HG03039 (cell line): ENCODE data around the gene VTCN1.
"Not testable (repeated sequence)": the region's sequence is repeated elsewhere in the genome, so short reads cannot be mapped to it uniquely, and the experiment has no call there.

Source experiments
- ATAC-seq: cut with Tn5 transposase; IDR thresholded peaks from one replicate; pipeline ENCODE4 v1.9.1; 2021; ENCODE audit warnings: mild to moderate bottlenecking, moderate library complexity; ENCODE audit not compliant: unreplicated experiment

The VTCN1 gene

DNA sequence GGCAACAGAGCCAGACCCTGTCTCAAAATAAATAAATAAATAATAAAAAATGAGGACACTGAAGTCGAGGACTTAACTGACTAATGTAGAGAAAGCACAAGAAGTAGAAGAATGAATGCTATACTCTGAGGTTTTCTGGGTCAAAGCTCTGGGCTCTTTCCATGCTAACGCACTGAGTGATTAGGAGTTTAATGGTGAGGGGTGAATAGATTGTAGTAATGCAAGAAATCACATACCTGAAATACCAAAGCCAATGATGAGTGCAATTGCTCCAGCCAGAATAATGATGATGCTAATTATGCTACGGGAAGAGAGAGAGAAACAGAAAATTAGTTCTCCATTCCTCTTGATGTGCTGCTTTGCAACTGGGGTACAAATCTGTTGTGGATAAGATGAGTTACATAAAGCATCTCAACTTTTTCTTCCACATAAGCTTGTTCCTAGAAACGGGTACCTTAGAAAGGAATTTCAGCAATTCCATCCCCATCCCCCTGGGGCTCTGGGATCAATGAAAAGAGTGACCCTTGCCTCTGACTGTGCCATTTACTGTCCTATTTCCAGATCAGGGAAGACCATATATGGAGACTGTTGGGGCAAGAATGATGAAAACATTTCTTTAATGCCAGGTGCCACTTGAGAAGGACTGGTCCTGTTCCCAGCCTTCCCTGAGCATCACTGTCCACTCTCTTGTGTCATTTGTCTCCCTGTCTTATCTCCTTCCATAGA is 40.7 kb downstream of the VTCN1 start:
- ATAC-seq, result no peak

DNA sequence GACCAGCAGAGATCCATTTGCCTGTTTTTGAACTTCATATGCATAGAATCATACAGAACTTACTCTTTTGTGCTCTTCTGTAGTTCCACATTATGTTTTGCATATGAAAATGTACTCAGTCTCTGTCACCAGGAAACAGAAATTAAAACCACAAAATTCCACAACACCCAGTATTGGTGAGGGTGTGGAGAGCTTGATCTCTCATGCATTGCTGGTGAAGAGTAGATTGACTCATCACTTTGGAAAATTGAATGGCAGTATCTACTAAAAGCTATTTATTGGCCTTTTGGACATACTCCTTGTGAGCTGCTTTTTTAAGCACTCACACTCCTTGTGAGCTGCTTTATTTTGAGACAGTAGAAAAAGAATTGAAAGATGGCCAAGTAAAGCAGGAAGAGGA is 43.3 kb downstream of the VTCN1 start:
- ATAC-seq, result no peak

DNA sequence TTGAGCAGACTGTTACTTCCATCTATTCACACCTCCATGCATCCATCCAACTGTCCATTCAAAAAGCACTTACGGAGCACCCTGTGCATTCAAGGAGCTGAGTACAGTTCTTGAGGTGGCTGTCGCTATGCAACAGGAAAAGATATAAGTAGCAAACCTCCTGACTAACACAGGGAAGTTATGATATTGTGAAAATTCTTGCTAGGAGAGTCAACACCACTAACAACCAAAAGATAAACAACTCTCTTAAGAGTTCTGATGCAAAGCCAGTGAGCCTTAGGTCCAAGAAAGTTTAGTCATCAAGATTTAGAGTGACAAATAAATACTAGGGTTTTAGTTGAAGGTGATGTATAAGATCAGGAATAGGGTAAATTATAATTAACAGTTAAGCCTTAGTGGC is 44.7 kb downstream of the VTCN1 start:
- ATAC-seq, result no peak

DNA sequence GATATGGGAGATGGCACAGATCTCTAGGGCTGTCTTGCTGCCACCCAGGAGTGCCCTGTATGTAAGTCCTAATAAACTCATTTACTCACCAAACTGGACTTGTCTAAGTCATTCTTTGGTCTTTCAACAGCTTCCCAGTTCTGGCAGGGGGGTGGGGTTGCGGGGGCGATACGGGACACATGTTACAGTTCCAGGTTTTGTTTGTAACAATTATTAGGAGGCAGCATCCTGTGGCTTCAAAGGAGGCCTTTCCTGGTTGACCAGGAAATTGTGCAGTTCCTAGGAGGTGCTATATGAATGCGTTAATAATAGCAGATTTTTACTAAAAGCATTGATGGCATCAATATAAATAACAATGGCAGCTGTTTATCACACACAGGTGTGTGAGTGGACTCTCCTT is 46.5 kb downstream of the VTCN1 start:
- no peak for ATAC-seq

DNA sequence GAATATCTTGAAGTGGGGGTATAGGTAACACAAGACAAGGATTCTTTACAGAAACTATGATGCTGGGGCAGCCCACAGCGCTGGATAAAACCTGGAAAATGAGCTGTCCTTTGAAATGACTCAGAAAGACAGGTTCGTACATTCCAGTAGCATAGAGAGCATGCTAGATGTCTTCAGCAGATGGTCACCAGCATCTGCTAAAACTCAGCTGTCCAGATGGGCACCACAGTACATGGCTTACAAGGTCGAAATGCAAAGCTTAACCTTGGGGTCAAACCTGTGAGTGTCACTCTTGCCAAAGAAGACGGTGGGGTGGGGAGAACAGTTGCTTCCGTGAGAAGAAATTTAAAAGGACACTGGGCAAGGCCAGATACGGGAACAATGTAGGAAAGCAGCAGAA is 47.9 kb downstream of the VTCN1 start:
- no peak for ATAC-seq

DNA sequence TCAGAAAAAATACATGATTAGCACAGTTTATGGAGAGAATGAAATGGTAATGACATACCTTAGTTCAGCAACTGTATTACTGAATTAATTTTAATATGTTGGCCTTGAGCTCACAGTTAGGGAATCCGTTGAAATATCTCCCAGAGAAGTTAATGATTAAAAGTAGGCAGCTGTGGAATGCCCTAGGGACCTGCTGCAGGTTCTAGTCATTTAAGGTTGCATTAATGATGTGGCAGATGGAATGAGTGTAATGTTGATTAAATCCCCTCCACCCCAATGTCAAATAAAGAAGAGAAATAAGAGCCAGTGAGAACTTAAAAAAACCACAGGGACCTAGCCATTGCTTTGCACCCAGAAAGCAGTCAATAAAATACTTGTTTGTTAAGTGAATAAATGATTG is 48.8 kb downstream of the VTCN1 start:
- ATAC-seq, result no peak

DNA sequence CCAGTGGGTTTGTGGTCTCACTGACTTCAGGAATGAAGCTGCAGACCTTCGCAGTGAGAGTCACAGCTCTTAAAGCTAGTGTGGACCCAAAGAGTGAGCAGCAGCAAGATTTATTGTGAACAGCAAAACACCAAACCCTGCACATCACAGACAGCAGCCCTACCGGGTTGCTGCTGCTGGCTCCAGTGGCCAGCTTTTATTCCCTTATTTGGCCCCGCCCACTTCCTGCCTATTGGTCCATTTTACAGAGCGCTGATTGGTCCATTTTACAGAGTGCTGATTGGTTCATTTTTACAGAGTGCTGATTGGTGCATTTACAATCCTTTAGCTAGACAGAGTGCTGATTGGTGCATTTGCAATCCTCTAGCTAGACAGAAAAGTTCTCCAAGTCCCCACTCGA is 59.4 kb downstream of the VTCN1 start:
- ATAC-seq, result not testable (repeated sequence)

DNA sequence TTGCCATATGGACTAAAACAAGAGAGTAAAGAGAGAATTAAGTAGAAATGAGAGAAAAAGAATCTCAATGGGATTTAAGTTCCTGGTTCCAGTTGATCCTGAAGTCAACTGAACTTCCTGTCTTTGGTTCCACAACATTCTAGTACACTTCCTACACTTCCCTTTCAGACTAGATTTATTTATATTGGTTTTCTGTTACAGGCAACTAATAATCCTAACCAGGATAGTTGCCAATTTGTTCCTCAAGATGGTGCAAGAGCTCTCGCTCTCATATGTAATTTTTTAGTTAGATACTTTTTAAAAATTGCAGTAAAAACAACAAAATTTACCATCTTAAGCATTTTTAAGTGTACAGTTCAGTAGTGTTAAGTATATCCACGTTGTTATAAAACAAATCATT is 60.4 kb downstream of the VTCN1 start:
- ATAC-seq, result no peak

DNA sequence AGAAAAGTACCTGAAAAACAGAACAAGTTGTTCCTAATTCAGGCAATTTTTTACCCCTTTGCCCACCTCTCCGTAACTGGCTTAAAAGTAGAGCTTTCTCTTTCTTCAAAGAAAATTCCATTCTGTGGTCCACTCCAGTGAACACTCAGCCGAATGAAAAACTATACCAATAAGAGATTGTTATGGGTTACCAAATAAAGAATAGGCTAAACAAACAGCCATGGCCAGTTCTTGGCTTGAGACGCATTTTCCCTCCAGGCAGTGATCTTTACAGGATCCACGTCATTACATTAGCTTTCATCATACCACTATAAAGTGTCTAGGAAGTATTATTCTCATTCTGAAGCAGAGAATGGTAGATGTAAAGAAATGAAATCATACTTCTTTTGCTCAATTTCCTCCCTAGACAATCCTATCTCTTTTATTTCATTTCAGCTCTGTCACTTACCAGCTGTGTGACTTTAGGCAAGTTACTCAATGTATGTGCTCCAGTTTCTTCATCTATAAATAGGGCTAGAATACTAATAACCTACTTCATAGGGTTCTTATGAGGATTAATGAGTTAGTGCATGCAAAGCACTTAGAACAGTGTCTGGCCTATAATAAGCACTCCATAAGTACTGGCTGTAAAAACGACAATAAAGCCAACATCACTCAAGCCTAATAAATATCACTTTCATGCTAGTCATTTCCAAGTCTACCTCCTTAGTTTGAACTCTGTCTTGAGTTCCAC is 62.7 kb downstream of the VTCN1 start:
- no peak for ATAC-seq

DNA sequence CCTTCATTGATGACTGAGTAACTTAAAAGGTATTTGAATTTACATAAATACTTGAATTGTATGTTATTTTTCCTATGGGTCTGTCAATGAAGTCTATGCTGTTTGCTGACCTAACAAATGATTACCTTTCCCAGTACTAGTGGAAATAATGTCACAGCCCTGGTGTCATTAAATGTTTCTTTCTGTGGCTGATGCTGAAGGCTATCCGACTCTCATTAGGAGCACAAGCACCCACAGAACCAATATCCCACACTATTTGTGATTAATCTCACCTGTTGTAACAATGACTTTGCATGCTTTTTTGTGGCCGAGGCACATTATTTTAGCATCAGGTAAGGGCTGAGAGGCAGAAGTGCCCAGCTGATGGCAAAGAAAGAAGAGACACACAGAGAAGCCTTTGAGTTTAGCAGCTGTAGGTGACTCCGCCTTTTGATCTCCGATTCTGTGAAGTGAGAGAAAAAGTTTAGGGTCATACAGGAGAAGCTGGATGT is 63.3 kb downstream of the VTCN1 start:
- ATAC-seq, result no peak

DNA sequence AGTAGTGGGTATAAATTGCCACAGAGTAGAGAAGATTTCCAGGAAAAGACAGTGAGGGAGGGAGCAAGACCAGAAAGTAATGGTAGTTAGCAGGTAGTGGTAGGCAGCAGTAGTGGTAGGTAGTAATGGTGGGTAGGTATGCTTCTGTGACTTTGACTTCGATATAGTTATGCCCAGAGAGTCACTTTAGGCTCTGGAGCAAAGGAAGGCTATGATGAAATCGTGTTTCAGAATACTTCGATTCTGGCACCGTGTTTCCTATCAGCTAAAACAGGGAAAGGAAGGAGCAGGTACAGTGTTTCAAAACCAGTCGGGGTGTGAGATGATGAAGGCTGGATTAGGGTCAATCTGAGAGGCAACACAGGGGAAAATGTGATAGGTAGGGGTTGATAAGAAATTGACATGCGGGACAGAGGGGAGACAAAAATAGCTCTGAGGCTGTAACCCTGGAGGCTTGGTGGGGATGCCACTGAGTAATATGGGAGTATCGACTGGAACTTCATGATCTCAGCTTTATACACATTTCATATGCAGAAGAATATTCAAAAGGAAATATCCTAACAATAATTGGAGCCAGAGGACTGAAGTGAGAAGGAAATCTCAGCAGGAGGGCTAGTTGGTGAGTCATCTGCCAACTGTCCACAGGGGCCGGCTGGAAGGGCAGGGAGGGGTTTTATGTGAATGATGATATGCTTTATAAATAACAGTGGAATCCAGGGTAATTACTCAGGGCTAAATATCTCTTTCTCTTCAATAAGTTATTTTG is 64.0 kb downstream of the VTCN1 start:
- ATAC-seq, result no peak

DNA sequence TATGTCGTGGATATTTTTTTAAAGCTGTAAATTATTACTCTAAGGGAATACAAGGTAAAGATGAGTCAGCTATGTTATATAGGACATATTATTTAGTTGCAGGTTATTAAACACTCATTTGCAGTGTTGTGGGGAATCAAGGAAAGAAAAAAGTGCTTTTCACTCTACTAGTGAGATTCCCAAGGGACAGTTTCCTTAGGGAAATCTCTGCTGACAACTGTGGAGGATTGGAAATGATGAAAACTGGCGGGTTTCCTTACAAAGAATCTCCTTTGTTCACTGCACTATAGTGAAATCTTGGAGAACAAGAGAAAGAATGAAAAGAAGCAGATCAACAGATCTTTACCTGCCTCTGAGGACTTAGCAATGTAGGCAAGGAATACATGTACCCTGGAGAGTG is 64.7 kb downstream of the VTCN1 start:
- no peak for ATAC-seq

DNA sequence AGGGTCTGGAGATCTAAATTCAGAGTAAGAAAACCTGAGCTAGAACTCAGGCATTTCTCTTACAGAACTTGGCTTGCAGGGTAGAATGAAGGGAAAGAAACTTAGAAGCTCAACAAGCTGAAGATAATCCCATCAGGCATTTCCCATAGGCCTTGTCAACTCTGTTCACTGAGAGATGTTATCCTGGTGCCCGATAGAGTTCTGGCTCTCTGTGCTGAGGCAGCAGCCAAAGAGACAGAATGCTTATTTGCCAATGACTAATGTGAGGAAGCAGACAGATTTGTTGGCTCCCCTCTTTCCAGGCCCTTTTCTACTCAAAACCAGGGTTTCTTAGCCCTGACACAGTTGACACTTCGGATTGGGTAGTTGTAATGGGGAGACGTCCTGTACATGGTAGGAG is 66.9 kb downstream of the VTCN1 start:
- ATAC-seq, result no peak

DNA sequence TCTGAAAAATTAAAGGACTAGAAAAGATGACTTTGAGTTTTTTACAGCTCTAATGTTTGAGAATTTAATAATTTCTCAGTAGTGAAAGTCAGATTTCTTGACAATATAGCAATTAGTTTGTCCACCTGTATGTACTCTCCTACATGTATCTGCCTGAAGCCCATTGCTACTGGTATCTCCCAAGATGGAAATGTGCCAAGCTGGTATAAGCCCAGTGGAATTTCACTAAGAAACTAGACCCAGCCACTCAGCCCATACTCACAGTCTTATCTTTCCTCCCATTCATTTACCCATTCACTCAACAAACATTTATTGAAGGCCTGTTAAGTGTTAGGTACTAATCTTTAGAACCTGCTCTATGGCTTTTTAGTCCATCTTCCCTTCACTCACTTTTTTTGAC is 67.6 kb downstream of the VTCN1 start:
- ATAC-seq, result no peak

DNA sequence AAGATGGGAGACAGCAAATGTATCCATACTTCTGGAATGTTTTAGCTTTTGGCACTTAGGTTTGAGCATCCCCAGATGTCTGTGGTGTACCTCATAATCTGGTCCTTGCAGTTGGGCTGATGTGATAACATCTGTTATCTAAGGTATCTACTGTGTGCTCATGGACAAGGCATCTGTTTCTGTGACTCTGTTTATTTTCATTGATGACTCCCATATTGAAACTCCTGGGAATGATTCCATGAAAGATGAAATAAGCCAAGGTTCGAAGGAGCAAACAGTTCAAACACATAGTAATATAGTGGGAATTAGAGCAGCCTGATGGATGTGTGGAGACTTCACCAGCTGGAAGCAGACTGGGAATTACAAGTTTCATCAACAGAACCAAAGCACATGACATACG is 68.5 kb downstream of the VTCN1 start:
- no peak for ATAC-seq

DNA sequence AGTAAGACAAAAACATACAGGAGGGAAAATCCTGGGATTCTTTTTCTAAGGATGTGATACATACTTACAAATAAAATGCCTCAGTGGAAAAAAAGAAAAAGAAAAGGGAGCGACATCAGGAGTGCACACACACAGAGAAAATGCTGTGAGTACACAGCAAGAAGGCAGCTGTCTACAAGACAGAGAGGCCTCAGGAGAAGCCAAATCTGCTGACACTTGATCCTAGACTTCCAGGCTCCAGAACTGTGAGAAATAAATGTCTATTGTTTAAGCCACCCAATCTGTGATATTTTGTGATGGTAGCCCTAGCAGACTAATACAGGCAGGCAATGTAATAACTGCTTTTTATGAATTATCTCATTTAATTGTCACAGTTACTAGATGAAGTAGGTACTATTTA is 72.2 kb downstream of the VTCN1 start:
- no peak for ATAC-seq

DNA sequence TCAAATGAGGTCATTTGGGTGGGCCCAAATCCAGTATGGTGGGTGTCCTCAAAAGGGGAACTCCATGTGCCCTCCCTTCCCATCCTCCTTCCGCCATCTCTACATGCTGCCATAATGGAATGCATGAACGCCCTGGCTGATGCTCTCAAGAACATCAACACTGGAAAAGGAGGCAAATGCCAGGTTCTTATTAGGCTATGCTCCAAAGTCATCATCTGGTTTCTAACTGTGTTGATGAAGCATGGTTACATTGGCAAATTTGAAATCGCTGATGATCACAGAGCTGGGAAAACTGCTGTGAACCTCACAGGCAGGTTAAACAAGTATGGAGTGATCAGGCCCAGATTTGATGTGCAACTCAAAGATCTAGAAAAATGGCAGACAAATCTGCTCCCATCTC is 72.6 kb downstream of the VTCN1 start:
- ATAC-seq, result no peak

DNA sequence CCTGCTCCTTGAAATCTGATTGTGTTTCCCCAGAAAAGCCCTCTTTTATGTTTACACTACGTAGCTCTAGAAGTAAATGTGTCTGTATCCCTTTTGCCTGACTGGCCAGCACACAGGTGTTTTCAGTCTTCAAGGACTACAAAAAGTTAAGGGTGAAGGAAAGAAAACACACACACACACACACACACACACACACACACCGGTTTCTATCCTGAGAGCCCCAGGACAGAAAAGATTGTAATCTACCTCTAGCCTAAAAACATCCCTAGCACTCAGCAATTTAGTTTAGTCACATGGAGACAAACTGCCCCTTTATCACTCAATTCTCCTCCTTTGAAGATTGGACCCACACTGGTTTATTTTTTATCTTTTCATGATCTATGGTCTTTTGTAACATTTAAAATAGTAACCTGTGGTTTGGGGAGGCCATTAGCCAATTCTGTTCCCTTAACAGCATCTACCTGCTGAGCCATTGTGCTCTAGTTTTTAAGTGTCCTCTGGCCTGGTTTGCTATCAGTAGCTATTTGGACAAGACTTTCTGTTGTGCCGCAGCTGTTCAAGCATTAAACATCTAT is 73.4 kb downstream of the VTCN1 start:
- no peak for ATAC-seq

DNA sequence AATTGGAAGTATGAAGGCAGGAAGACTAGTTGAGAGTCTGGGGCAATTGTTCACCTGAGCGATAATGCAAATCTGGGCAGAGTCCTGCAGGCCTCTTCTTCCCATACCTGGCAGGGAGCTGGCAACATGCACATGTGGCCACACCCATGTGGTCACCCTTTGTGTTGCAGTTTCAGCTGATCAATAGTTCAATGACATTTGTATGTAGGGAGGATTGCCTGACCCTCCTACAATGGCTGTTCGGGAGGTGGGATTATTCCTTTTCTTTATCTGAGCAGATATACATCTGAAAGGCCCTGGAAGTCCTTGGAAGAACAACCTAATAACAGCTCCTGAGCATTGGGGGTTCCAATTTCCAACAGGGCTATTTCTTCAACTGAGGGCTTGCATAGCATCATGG is 74.0 kb downstream of the VTCN1 start:
- ATAC-seq, result no peak

DNA sequence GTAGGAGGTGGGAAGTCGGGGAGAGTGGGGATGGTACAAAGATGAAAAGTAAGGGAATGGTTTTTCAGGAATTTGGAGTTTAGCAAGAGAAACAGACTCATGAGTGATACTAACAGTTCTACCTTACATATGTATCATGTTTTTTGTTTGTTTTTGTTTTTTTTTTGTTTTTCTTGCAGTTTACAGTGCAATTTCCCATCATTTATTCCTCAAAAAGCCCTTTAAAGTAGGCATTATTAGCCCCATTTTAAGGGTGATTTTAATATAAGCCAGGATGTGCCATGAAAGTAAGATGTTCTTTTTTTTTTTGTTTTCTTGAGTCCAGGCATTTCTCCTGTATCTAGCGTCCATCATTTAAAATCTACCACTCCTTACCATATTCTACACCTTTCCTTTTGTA is 75.4 kb downstream of the VTCN1 start:
- ATAC-seq, result no peak

DNA sequence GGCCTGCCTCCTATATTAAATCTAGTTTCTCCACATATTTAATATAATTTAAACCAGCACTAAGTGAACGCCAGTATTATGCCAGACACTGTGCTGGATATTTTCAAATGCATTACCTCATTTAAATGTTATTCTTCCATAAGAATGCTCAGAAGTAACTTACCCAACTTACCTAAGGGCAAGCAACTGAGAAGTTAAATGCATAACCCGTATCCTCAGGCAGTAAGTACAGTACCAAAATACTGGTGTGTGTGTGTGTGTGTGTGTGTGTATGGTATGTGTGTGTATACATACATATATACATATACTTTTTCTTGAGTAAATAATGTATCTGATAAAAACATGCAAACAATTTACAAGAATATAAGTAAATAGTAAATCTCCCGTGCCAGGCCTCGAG is 80.2 kb downstream of the VTCN1 start:
- ATAC-seq, result no peak
